Vagina (tissue), 2 donors: Measurements from ENCODE around the gene CYP27C1.

Source experiments
- CTCF ChIP-seq, 3 experiments: fragments of 450-650 bp in 2 of 3; fragments of 200-600 bp in 1 of 3; sonication (generic) in 1 of 3; IDR thresholded peaks; one replicate each; pipeline ENCODE4 v1.5.1; 2017 to 2019; ENCODE audit warnings: antibody characterized with exemption in 3 of 3, mild to moderate bottlenecking in 2 of 3, moderate library complexity in 2 of 3
- POLR2A ChIP-seq, 2 donors: fragments of 450-650 bp; IDR thresholded peaks; one replicate each; pipeline ENCODE4 v1.6.1; 2017; ENCODE audit warnings: antibody characterized with exemption in 2 of 2, mild to moderate bottlenecking in 2 of 2, moderate library complexity in 2 of 2

DNA sequence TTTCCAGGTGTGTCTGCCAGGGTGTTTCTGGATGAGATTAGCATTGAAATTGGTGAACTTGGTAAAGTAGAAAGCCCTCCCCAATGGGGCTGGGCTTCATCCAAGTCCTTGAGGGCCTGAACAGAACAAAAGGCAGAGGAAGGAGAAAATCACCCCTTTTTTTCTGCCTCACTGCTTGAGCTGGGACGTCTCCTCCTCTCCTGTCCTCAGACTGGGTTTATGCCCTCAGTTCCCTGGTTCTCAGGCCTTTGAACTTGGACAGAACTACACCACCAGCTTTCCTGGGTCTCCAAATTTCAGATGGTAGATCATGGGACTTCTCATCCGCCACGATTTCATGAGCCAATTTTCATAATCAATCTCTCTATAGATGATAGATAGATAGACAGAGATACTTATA lies 59.4 kb downstream of the CYP27C1 start:
- TF ChIP-seq CTCF (IDR thresholded peaks at IDR 0.05) (no peak), POLR2A (IDR thresholded peaks at IDR 0.05) (no peak)
